ENCODE data around the gene BNIP3. TPM values are rescaled to one million over a fixed set of nuclear protein-coding genes. Genes with fewer than 3 reads are reported as not detected.

BNIP3 gene
- total and polyA plus RNA-seq, 2 of the 13 experiments (the other 11 are each of a cell fraction or from before 2014, with no cell fraction given), result 73.7 to 223 TPM

DNA sequence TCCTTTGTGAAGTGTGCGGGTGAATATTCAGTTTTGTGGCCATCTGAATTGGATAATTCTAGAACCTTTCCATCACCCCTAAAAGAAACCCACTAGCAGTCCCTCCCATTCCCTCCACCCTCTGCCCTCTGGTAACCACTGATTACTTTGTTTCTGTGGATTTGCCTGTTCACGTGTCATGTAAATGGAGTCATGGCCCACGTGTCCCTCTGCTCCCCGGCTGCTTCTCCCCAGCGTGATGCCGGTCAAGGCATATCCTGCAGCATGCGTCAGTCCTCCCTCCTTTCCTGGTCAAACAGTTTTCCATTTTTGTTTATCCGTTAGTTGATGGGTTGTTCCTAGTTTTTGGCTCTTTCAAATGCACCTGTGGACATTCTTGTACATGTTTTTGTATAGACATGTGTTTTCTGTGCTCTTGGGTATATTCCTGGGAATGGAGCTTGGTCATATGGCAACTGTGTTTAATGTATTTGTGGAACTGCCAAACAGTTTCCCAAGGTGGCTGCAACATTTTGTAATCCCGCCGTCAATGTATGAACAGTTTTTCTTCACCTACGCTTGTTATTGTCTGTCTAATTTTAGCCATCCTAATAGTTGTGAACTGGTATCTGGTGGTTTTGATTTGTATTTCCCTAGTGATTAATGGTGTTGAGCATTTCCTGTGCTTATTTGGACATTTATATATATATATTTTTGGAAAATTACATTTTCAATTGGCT, 58.5 kb downstream of the BNIP3 start:
- H3K9ac ChIP-seq (ENCODE audit: insufficient read depth, low read depth, low read length), result no peak overlapping the region
- CTCF ChIA-PET (ENCODE audit: low intra/inter-chr PET ratio, low total read pairs), result no interaction called here
- intact Hi-C loops (cut with micrococcal nuclease; ENCODE audit: unreplicated experiment), result no loop called here
- peaks cover 50% of the 10 kb centered on the region for H4K20me1 ChIP-seq (ENCODE audit: insufficient read depth, low read length)
- POLR2A ChIA-PET, result no interaction called here
- H3K9me3 ChIP-seq (ENCODE audit: low read length), result peaks cover 5% of the 10 kb centered on the region
- no peaks in the 10 kb centered on the region for H3K27me3 ChIP-seq (ENCODE audit: control insufficient read depth in 1 of 2, insufficient read depth in 2 of 2, low read length in 2 of 2)
- in situ Hi-C loops (cut with HindIII; ENCODE audit: extremely low pct_ligation_motif_present, low pct_unique_long_range_greater_than_20kb), result no loop called here
- FAIRE-seq, result no peak
- H3K4me3 ChIP-seq (replicated peaks in 1 of 3; ENCODE audit: insufficient read depth in 1 of 3, low read depth in 2 of 3, low read length in 3 of 3), result no peak overlapping the region
- H3K79me2 ChIP-seq (ENCODE audit: insufficient read depth, low read length), result peaks cover 92% of the 10 kb centered on the region
- ATAC-seq, result no peak
- no peak for DNase-seq (ENCODE audit: low spot score)
- WGBS (ENCODE audit: low lambda C conversion rate), result 95% methylated on average over 11 of the region's 11 CpGs
- TF ChIP-seq AHR (CRISPR knock-in tag; IDR thresholded peaks at IDR 0.05), result no peak
- TF ChIP-seq ZNF7 (CRISPR knock-in tag; IDR thresholded peaks at IDR 0.05), result peak; percentile 81
- TF ChIP-seq CC2D1A (CRISPR knock-in tag; IDR thresholded peaks at IDR 0.05), result no peak
- TF ChIP-seq CTCF (CRISPR knock-in tag; IDR thresholded peaks at IDR 0.05), result no peak
- no peak for TF ChIP-seq HOXA5 (CRISPR knock-in tag; IDR thresholded peaks at IDR 0.05)
- H2AFZ ChIP-seq (ENCODE audit: low read length), result no peak overlapping the region
- peaks cover 26% of the 10 kb centered on the region; the same call in 1 of the 2 replicates for H3K4me1 ChIP-seq (ENCODE audit: insufficient read depth, low read length)
- BruUV-seq (replicated peaks), result no TSS peak
- H3K4me2 ChIP-seq (ENCODE audit: low read depth, low read length), result no peak overlapping the region
- H3K36me3 ChIP-seq (replicated peaks in 1 of 2; ENCODE audit: control insufficient read depth in 1 of 2, insufficient read depth in 2 of 2, low read length in 2 of 2), result 0 out of 5 replicates have a peak, but pooled peaks cover 2% of the 10 kb centered on the region in 2 experiments
- no peak overlapping the region for H3K27ac ChIP-seq (ENCODE audit: extremely low read length, insufficient read depth, low read length)

DNA sequence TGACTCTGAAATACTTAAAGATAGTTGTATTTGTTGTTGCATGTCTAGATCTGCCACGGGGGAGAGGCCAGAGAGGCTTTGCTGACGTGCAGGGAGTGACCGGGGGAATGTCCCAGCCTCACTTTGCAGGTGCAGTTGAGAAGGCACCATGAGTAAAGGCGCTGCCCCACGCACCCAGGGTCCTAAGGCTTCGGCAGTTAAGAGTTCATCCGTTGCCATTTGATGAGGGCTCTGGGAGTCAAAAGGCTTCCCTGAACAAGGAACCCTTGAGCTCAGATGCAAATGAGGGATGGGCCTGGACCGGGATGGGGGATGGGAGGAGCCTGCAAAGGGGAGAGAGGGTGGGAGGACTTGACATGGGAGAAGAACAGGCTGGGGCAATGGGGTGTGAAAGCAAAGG, 60.5 kb downstream of the BNIP3 start:
- intact Hi-C loops (cut with micrococcal nuclease; ENCODE audit: unreplicated experiment), result no loop called here
- Histone ChIP-seq H4K20me1 (ENCODE audit: insufficient read depth, low read length) (peaks cover 41% of the 10 kb centered on the region), H3K4me2 (ENCODE audit: low read depth, low read length) (no peak overlapping the region), H3K27ac (ENCODE audit: extremely low read length, insufficient read depth, low read length) (no peak overlapping the region), H3K4me1 (ENCODE audit: insufficient read depth, low read length) (0 out of 2 replicates have a peak, but pooled peaks cover 19% of the 10 kb centered on the region), H3K9me3 (ENCODE audit: low read length) (peaks cover 5% of the 10 kb centered on the region), H3K9ac (ENCODE audit: insufficient read depth, low read depth, low read length) (no peak overlapping the region), H3K36me3 (replicated peaks in 1 of 2; ENCODE audit: control insufficient read depth in 1 of 2, insufficient read depth in 2 of 2, low read length in 2 of 2) (0 out of 5 replicates have a peak, but pooled peaks cover 0 to 2% of the 10 kb centered on the region in 2 experiments), H3K79me2 (ENCODE audit: insufficient read depth, low read length) (peaks cover 84% of the 10 kb centered on the region), H3K27me3 (ENCODE audit: control insufficient read depth in 1 of 2, insufficient read depth in 2 of 2, low read length in 2 of 2) (no peaks in the 10 kb centered on the region), H2AFZ (ENCODE audit: low read length) (no peak overlapping the region), H3K4me3 (replicated peaks in 1 of 3; ENCODE audit: insufficient read depth in 1 of 3, low read depth in 2 of 3, low read length in 3 of 3) (no peak overlapping the region)
- WGBS (ENCODE audit: low lambda C conversion rate), result 91% methylated on average over 8 of the region's 8 CpGs
- TF ChIP-seq ZZZ3 (CRISPR knock-in tag; IDR thresholded peaks at IDR 0.05; ENCODE audit: borderline replicate concordance), result no peak
- TF ChIP-seq ARID5B (CRISPR knock-in tag; IDR thresholded peaks at IDR 0.05), result no peak
- TF ChIP-seq NCOA1 (CRISPR knock-in tag; IDR thresholded peaks at IDR 0.05), result no peak
- TF ChIP-seq, protein P1, sequence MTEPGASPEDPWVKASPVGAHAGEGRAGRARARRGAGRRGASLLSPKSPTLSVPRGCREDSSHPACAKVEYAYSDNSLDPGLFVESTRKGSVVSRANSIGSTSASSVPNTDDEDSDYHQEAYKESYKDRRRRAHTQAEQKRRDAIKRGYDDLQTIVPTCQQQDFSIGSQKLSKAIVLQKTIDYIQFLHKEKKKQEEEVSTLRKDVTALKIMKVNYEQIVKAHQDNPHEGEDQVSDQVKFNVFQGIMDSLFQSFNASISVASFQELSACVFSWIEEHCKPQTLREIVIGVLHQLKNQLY (CRISPR knock-in tag; IDR thresholded peaks at IDR 0.05), result no peak
- no peak for TF ChIP-seq NFYC (CRISPR knock-in tag; IDR thresholded peaks at IDR 0.05)
- FAIRE-seq (no peak), DNase-seq (ENCODE audit: low spot score) (no peak), ATAC-seq (no peak)
- ChIA-PET POLR2A (no interaction called here), CTCF (ENCODE audit: low intra/inter-chr PET ratio, low total read pairs) (no interaction called here)
- in situ Hi-C loops (cut with HindIII; ENCODE audit: extremely low pct_ligation_motif_present, low pct_unique_long_range_greater_than_20kb), result no loop called here
- no TSS peak for BruUV-seq (replicated peaks)

Data from HepG2 (cell line).